ENCODE measurements around the gene CDKN1C.

CDKN1C gene

GRCh38 chr11:2867142-2867541, 18.4 kb downstream of the CDKN1C start:
- DNase-seq = no peak

- DNase-seq = no peak
Measured at GRCh38 chr11:2865922-2866577, 19.5 kb downstream of the CDKN1C start.

- DNase-seq = no peak
Measured at GRCh38 chr11:2864901-2865300, 20.7 kb downstream of the CDKN1C start.

DNA sequence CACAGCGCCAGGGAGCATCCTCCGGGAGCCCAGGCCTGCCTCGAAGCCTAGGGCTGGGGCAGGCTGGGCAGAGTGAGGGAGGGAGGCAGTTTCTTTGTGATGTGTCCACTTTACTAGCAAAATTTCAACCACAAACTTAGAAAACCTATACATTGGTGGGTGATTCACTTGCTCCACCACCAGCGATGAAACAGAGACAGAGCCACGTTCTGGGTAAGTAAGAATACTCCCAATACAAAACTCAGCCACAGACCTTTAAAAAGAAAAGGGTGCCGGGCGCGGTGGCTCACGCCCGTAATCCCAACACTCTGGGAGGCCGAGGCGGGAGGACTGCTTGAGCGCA, 22.3 kb downstream of the CDKN1C start:
- DNase-seq = no peak

GRCh38 chr11:2862395-2863275, 22.9 kb downstream of the CDKN1C start:
- no peak for DNase-seq

- no peak for DNase-seq
Measured at GRCh38 chr11:2860636-2861035, 24.9 kb downstream of the CDKN1C start.

- DNase-seq = no peak
Measured at GRCh38 chr11:2859699-2860037, 25.9 kb downstream of the CDKN1C start.

DNA sequence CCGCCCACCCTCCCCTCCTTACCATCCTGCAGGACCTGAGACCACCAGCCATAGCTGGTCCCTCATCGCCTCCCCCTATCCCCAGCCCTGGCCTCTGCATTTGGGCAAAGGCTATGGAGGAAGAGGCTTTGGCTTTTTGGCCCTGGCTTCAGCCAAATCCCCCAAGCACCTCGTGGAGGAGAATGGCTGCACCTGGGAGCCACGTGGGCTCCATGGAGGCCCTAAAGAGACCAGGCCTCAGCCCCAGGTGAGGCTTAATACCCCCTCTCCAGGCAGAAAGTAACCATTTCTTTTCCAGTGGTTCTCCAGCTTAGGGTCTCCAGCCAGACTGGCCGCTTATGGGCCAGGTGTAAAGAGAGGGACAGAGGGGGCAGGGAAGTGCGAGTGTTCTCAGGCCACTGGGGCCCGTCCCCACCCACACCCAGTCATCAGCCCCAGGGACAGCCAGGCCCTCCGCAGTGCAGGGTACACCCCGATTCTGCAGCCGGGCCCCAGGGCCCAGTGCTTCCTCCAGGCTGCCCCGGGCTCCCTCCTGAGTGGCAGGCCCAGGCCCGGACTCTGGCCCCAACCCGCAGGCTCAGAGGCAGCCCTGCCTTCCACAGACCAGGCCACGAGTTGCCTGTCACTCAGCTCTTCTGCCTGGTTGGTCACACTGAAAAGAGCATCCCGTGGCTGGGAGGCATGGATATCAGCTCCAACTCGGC, 26.4 kb downstream of the CDKN1C start:
- no peak for DNase-seq

DNA sequence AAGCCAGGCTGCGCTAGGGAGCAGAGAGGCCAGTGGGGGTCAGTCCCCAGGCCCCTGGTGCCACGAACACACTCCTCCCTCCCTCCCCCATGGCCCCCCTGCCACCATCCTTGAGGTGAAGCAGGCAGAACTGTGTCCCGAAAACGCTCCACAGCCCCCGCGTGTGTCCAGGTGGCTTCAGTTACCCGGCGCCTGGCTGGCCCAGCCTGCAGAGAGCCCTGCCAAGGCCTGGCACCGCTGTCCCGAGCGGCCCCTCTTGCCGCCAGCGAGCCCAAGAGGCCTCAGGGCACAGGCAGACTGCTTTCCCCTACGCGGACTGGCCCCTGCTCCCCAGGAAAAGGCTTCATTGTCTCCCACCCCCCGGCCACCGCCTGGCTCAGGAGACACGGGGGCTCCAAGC, 27.7 kb downstream of the CDKN1C start:
- no peak for DNase-seq

DNA sequence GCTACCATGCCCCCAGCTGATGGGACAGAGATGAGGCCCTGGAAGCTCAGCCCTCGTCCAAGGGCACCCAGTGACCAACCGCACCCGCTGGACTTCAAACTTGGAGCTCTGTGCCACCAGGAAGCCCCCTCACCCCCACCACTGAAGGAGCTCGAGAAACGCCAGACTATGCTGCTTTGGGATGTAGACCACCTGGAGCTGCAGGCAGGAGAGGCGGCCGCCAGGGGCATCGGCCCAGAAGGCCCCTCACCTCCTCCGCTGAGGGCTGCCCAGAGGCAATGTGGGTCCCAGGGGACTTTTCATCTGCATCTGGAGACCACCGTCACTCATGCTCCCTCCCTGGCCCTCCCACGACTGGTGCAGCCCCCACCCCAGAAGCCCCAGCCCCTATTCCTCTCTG, 28.3 kb downstream of the CDKN1C start:
- no peak for DNase-seq

DNA sequence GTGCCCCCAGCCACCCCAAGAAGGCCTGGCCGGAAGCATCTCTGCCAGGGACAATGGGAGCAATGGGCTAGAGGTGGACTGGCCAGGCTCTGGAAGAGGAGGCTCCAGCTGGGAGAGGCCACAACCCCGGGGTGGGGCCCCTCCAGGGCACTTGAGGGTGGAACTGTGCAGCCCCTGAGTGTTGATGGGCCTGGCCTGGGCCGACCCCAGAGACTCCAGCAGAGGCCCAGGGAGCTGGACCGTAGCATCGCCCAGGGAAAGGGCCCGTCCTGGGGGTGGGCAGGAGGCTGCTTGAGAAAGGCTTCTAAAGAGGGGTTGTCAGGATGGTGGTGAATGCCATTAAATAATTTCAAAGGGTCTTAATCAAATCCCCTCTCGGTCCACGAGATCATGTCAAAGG, 30.4 kb downstream of the CDKN1C start:
- DNase-seq = no peak

GRCh38 chr11:2853997-2854560, 31.5 kb downstream of the CDKN1C start:
- DNase-seq = no peak

DNA sequence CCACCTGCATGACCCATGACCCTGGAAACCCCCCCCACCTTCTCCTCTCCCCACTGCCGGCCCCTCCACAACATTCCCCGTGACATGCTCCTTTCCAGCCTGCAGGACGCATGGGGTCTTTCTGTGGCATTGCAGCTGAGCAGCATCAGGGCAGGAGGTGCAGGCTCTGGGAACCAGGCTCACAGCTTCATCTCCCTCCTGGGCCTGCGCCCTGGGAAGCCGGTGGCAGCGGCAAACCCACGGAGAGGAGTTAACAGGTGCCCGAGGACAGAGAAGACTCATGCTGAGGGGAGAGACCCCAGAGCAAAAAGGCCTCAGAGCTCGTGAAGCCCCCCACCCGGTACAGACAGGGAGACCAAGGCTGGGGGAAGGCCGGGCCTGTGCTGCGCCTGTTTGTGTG, 32.2 kb downstream of the CDKN1C start:
- no peak for DNase-seq

DNA sequence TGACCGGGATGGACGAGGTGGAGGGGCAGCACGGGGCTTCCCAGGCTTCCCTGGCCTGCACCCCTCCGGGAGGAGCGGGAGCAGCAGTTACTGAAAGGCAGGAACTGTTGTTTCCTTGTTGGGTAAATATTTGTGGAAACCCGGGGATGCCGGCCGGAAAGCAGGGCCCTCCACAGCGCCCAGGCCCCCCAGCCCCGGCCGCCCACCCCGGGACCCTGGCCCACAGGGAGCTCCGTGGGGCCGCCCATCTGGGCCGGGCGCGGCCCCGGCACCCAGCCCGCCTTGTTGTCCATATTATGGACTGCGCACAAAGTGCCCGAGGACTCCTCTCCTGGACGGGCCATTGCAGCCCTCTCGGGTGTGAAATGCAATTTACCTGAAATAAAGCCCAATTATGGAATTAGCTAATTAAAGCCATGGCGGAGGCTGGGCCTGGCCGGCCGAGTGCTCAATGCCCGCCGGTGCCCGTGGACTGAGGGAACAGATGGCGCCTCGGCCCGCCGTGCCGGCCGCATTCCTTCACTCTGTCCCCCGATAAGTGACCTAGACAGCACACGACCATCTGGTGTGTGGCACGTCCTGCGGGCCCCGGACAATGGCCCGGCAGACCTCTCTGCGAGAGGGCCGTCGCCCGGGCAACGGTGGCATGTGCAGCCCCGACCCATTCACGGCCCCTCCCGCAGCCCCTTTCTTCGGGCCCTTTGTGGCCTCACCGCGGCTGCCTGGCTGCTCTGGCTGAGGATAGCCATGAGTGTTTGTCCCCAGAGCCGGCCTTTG, 35.4 kb downstream of the CDKN1C start:
- no peak for DNase-seq

- no peak for DNase-seq
Measured at GRCh38 chr11:2848497-2848896, 37.1 kb downstream of the CDKN1C start.

DNA sequence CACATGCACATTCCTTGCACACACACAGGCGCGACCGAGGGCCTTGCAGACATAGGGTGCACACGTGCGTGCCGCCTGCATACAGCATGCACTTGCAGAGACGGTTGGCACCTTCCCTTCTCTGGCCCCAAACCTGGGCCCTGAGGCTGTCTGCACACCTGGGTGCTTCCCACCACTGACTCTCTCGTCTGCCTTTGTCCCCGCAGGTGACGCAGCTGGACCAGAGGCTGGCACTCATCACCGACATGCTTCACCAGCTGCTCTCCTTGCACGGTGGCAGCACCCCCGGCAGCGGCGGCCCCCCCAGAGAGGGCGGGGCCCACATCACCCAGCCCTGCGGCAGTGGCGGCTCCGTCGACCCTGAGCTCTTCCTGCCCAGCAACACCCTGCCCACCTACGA, 38.0 kb downstream of the CDKN1C start:
- DNase-seq = no peak

DNA sequence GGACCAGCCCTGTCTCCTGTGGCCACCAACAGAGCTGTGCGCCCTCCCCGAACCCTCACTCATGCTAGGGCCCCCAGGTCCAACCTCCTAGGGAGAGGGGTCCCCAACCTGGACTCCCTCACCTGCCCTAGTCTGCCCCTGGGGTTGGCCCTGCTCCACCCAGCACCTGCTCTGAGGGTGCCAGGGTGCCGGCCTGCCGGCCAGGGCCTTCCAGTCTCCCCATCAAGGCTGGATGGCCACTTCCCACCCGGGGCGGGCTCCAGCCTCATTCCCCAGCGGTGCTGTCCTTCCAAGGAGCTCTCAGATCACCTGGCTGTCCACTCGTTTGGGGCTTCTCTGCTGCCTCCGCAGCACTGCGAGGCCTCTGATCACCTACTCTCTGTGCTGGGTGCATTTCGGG, 39.1 kb downstream of the CDKN1C start:
- DNase-seq = no peak

- no peak for DNase-seq
Measured at GRCh38 chr11:2846056-2846455, 39.5 kb downstream of the CDKN1C start.

DNA sequence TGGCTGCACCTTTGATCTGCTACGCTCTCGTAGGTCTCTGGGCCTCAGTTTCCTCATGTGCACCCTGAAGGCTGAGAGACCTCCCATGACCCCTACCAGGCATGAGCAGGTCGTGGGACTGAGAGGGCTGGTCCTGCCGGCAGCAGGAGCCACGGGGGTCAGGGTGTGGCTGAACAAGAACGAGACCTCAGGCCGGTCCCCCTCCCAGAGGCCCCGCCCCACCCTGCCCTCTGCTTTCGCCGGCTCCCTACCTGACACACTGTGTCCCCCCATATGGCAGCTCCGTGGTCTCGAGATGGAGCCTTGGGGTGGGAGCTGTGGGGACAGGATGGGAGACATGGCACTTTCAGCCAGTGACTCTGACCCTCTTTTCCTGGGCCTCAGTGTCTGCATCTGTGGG, 40.6 kb downstream of the CDKN1C start:
- no peak for DNase-seq

GRCh38 chr11:2844116-2844842, 41.3 kb downstream of the CDKN1C start:
- no peak for DNase-seq

DNA sequence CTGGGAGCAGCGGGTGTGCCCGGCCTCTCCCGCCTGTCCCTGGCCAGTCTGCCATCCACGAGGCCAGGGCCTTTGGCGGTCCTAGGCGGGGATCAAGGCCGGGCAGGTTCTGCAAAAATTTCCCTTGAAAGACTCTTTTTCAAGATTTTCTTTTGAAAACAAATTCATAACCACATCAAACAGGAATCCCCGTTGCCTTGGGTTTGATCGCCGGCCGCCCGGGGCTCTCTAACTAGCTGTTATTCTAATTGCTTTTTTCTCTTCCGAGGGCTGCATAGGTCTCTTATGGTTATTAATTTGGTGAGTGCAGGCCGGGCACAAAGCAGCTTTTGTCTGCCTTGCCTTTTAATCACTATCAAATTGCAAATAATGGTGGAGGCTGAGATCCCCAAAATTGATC, 42.0 kb downstream of the CDKN1C start:
- no peak for DNase-seq

DNA sequence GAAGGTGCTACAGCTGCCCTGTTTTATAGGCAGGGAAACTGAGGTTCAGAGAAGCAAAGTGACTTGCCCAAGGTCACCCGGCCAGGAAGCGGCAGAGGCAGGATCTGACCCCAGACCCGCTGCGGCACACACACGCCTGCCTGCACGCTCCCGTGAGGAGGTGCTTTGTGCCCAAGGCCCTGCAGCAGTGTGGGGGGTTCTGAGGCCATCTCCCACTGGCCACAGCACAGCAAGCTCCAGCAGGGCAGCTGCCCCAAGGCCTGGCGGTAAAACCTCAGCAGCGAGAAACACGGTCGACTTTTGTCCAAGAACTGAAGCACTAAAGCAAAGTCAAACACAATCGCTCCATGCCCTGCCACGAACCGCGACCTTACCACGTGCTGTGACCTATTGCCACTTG, 42.7 kb downstream of the CDKN1C start:
- no peak for DNase-seq
